HG03135 (cell line): ENCODE data around the gene NRIP1.

ENCODE experiments used
- ATAC-seq: cut with Tn5 transposase; IDR thresholded peaks from one replicate; pipeline ENCODE4 v1.9.1; 2021; ENCODE audit warnings: mild to moderate bottlenecking, moderate library complexity; ENCODE audit not compliant: unreplicated experiment

The NRIP1 gene

GRCh38 chr21:14923468-14923867 is 141.3 kb downstream of the NRIP1 start:
- ATAC-seq, result no peak

- no peak for ATAC-seq
These were observed 141.8 kb downstream of the NRIP1 start for GRCh38 chr21:14922980-14923379.

- ATAC-seq, result no peak
These were observed 146.3 kb downstream of the NRIP1 start for GRCh38 chr21:14918527-14918926.

GRCh38 chr21:14917762-14918161 is 147.0 kb downstream of the NRIP1 start:
- ATAC-seq, result no peak

GRCh38 chr21:14916676-14917141 is 148.1 kb downstream of the NRIP1 start:
- ATAC-seq, result no peak

GRCh38 chr21:14913638-14914037 is 151.2 kb downstream of the NRIP1 start:
- ATAC-seq, result no peak

GRCh38 chr21:14911351-14911750 is 153.4 kb downstream of the NRIP1 start:
- ATAC-seq, result no peak
